GM23338 (cell line): ENCODE data around the gene AQP5. TPM values are rescaled to one million over a fixed set of nuclear protein-coding genes. Genes with fewer than 3 reads are reported as not detected.

ENCODE experiments used
- ATAC-seq: fragments of 200-7000 bp; cut with Tn5 transposase; 3 replicates; pipeline ENCODE4 v1.9.1; 2020
- DNase-seq: peaks from one replicate; pipeline ENCODE4 v3.0.0-alpha.2; 2015; ENCODE audit warnings: low spot score
- H2AFZ ChIP-seq: fragments of 200-600 bp; sonication (generic); 2 replicates; pipeline ENCODE4 v1.8.0; 2016; ENCODE audit warnings: antibody characterized with exemption, mild to moderate bottlenecking, moderate library complexity
- H3F3A ChIP-seq: fragments of 200-600 bp; sonication (generic); replicated peaks from 2 replicates; pipeline ENCODE4 v1.8.0; 2017; ENCODE audit warnings: antibody characterized with exemption, mixed run types, low read depth
- H3K27ac ChIP-seq: fragments of 200-600 bp; sonication (generic); 2 replicates; pipeline ENCODE4 v1.6.1; 2016; ENCODE audit warnings: low read depth
- H3K27me3 ChIP-seq: fragments of 200-600 bp; sonication (generic); 2 replicates; pipeline ENCODE4 v1.8.0; 2016; ENCODE audit warnings: mild to moderate bottlenecking, mixed run types, moderate library complexity; ENCODE audit not compliant: insufficient read depth
- H3K36me3 ChIP-seq: fragments of 200-600 bp; sonication (generic); 2 replicates; pipeline ENCODE4 v1.8.0; 2016; ENCODE audit warnings: mild to moderate bottlenecking; ENCODE audit not compliant: insufficient read depth
- H3K4me1 ChIP-seq: fragments of 200-600 bp; sonication (generic); 2 replicates; pipeline ENCODE4 v1.8.0; 2016; ENCODE audit warnings: mild to moderate bottlenecking, moderate library complexity; ENCODE audit not compliant: insufficient read depth
- H3K4me2 ChIP-seq: fragments of 200-600 bp; sonication (generic); 2 replicates; pipeline ENCODE4 v1.7.1; 2017; ENCODE audit warnings: mixed run types
- H3K4me3 ChIP-seq: fragments of 200-600 bp; sonication (generic); 2 replicates; pipeline ENCODE4 v1.6.1; 2016; ENCODE audit warnings: mixed run types
- H3K79me2 ChIP-seq: fragments of 200-600 bp; sonication (generic); replicated peaks from 2 replicates; pipeline ENCODE4 v1.8.0; 2017; ENCODE audit warnings: mild to moderate bottlenecking; ENCODE audit not compliant: insufficient read depth
- H3K9me2 ChIP-seq: fragments of 200-600 bp; sonication (generic); 2 replicates; pipeline ENCODE4 v1.8.0; 2017; ENCODE audit not compliant: insufficient read depth
- H4K20me1 ChIP-seq: fragments of 200-600 bp; sonication (generic); replicated peaks from 2 replicates; pipeline ENCODE4 v1.8.0; 2017; ENCODE audit warnings: mild to moderate bottlenecking; ENCODE audit not compliant: insufficient read depth
- H3K27ac Mint-ChIP-seq: 2 replicates; pipeline ENCODE4 v1.8.0; 2020; ENCODE audit warnings: inconsistent platforms, mild to moderate bottlenecking, moderate library complexity, mixed read lengths
- H3K27me3 Mint-ChIP-seq: 3 replicates; pipeline ENCODE4 v1.8.0; 2022; ENCODE audit warnings: low read depth, mild to moderate bottlenecking, moderate library complexity, mixed read lengths, inconsistent platforms; ENCODE audit not compliant: insufficient read depth, poor library complexity
- H3K36me3 Mint-ChIP-seq: 3 replicates; pipeline ENCODE4 v1.8.0; 2021; ENCODE audit warnings: low read depth, mild to moderate bottlenecking, inconsistent platforms, moderate library complexity, mixed read lengths
- H3K4me1 Mint-ChIP-seq: 3 replicates; pipeline ENCODE4 v1.8.0; 2020; ENCODE audit warnings: mild to moderate bottlenecking, inconsistent platforms, mixed read lengths
- H3K4me3 Mint-ChIP-seq: 3 replicates; pipeline ENCODE4 v1.8.0; 2021; ENCODE audit warnings: moderate library complexity, mild to moderate bottlenecking, inconsistent platforms, mixed read lengths
- H3K9me3 Mint-ChIP-seq: 3 replicates; pipeline ENCODE4 v1.8.0; 2020; ENCODE audit warnings: moderate library complexity, mild to moderate bottlenecking, inconsistent platforms, mixed read lengths
- CREB1 ChIP-seq: fragments of 250-450 bp; sonication (Bioruptor Pico); IDR thresholded peaks from 2 replicates; pipeline ENCODE4 v1.5.0; 2020; ENCODE audit warnings: low read depth, mild to moderate bottlenecking, moderate library complexity
- CTCF ChIP-seq, 2 experiments: fragments of 200-600 bp in 1 of 2; sonication (generic) in 1 of 2; conservative IDR thresholded peaks; 2 replicates each; pipeline versions ENCODE4 v1.5.1 to v1.6.1; 2016 to 2017; ENCODE audit warnings: antibody characterized with exemption in 2 of 2, low read depth in 2 of 2, mild to moderate bottlenecking in 2 of 2, moderate library complexity in 1 of 2
- ETS1 ChIP-seq: IDR thresholded peaks from 2 replicates; pipeline ENCODE4 v1.6.1; 2016; ENCODE audit warnings: antibody characterized with exemption
- EZH2 ChIP-seq: fragments of 200-600 bp; sonication (generic); IDR thresholded peaks from one replicate; pipeline ENCODE4 v1.8.0; 2017; ENCODE audit warnings: antibody characterized with exemption, mild to moderate bottlenecking, low read depth; ENCODE audit not compliant: unreplicated experiment
- EZH2phosphoT487 ChIP-seq: fragments of 200-600 bp; sonication (generic); IDR thresholded peaks from one replicate; pipeline ENCODE4 v1.8.1; 2018; ENCODE audit warnings: antibody characterized with exemption; ENCODE audit not compliant: unreplicated experiment
- JUNB ChIP-seq: IDR thresholded peaks from one replicate; pipeline ENCODE4 v1.6.1; 2016; ENCODE audit warnings: antibody characterized with exemption; ENCODE audit not compliant: unreplicated experiment
- NANOG ChIP-seq: IDR thresholded peaks from 2 replicates; pipeline ENCODE4 v1.6.1; 2016; ENCODE audit warnings: antibody characterized with exemption, borderline replicate concordance
- POLR2AphosphoS5 ChIP-seq: IDR thresholded peaks from 2 replicates; pipeline ENCODE4 v1.6.1; 2016; ENCODE audit warnings: antibody characterized with exemption, low read depth
- REST ChIP-seq: IDR thresholded peaks from one replicate; pipeline ENCODE4 v1.6.1; 2018; ENCODE audit warnings: antibody characterized with exemption; ENCODE audit not compliant: unreplicated experiment
- STAT1 ChIP-seq: IDR thresholded peaks from one replicate; pipeline ENCODE4 v1.6.1; 2016; ENCODE audit warnings: antibody characterized with exemption; ENCODE audit not compliant: unreplicated experiment
- ZNF114 ChIP-seq: fragments of 250-450 bp; sonication (Bioruptor Pico); IDR thresholded peaks from 2 replicates; pipeline ENCODE4 v1.5.0; 2020; ENCODE audit warnings: mild to moderate bottlenecking, moderate library complexity
- ZNF331 ChIP-seq: fragments of 250-450 bp; sonication (Bioruptor Pico); IDR thresholded peaks from 2 replicates; pipeline ENCODE4 v1.5.0; 2020; ENCODE audit warnings: low read depth, mild to moderate bottlenecking, moderate library complexity
- polyA plus RNA-seq: library from polyadenylated mRNA; unstranded; fragments of >200 nt; fragmentation: Nextera tagmentation; extraction: Ambion mirVana; gene quantifications from 2 replicates; pipeline ENCODE4 v1.2.1, GENCODE V29; 2016
- total RNA-seq: library from RNA; depleted of rRNA; stranded (reverse); fragments of >200 nt; shearing (Covaris generic); gene quantifications from 2 replicates; pipeline ENCODE4 v1.2.3, GENCODE V29; 2014
- TF ChIP-seq, protein P1 (sequence below): fragments of 250-450 bp; sonication (Bioruptor Pico); IDR thresholded peaks from 2 replicates; pipeline ENCODE4 v1.5.0; 2020; ENCODE audit warnings: mild to moderate bottlenecking, moderate library complexity

Gene AQP5
- total and polyA plus RNA-seq, 2 experiments from 2014 or later: 1.3 to 2.2 TPM

DNA sequence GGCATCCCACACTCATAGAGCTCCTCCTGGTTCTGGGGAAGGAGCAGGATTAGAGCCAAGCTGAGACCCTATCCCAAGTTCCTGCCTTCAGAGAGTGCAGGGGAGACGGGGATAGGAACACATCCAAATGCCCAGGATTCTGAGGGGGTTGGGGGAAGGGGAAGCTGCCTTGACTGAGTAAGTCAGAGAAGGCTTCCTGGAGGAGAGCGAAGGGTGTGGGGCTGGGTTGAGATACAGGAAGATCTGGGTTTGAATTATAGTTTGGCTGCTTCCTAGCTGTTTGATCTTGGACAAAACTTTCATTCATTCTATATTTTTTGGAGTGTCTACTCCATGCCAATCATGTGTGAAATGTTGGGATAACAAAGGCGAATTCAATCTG lies 19.2 kb upstream of the AQP5 start:
- H3K27me3 Mint-ChIP-seq: peaks cover 14% of the 10 kb centered on the region
- ATAC-seq (no peak), DNase-seq (no peak)
- no peaks in the 10 kb centered on the region for H4K20me1 ChIP-seq
- H3K4me1 Mint-ChIP-seq: peaks cover 35% of the 10 kb centered on the region
- TF ChIP-seq REST (no peak), CTCF (conservative IDR thresholded peaks at IDR 0.05; ENCODE audit: low read depth in 2 of 2) (no peak), NANOG (no peak), STAT1 (no peak), ZNF331 (CRISPR knock-in tag) (no peak), POLR2AphosphoS5 (no peak), CREB1 (CRISPR knock-in tag) (no peak), ZNF114 (CRISPR knock-in tag) (no peak), EZH2phosphoT487 (no peak), ETS1 (no peak), JUNB (no peak), EZH2 (no peak)
- TF ChIP-seq, protein P1, sequence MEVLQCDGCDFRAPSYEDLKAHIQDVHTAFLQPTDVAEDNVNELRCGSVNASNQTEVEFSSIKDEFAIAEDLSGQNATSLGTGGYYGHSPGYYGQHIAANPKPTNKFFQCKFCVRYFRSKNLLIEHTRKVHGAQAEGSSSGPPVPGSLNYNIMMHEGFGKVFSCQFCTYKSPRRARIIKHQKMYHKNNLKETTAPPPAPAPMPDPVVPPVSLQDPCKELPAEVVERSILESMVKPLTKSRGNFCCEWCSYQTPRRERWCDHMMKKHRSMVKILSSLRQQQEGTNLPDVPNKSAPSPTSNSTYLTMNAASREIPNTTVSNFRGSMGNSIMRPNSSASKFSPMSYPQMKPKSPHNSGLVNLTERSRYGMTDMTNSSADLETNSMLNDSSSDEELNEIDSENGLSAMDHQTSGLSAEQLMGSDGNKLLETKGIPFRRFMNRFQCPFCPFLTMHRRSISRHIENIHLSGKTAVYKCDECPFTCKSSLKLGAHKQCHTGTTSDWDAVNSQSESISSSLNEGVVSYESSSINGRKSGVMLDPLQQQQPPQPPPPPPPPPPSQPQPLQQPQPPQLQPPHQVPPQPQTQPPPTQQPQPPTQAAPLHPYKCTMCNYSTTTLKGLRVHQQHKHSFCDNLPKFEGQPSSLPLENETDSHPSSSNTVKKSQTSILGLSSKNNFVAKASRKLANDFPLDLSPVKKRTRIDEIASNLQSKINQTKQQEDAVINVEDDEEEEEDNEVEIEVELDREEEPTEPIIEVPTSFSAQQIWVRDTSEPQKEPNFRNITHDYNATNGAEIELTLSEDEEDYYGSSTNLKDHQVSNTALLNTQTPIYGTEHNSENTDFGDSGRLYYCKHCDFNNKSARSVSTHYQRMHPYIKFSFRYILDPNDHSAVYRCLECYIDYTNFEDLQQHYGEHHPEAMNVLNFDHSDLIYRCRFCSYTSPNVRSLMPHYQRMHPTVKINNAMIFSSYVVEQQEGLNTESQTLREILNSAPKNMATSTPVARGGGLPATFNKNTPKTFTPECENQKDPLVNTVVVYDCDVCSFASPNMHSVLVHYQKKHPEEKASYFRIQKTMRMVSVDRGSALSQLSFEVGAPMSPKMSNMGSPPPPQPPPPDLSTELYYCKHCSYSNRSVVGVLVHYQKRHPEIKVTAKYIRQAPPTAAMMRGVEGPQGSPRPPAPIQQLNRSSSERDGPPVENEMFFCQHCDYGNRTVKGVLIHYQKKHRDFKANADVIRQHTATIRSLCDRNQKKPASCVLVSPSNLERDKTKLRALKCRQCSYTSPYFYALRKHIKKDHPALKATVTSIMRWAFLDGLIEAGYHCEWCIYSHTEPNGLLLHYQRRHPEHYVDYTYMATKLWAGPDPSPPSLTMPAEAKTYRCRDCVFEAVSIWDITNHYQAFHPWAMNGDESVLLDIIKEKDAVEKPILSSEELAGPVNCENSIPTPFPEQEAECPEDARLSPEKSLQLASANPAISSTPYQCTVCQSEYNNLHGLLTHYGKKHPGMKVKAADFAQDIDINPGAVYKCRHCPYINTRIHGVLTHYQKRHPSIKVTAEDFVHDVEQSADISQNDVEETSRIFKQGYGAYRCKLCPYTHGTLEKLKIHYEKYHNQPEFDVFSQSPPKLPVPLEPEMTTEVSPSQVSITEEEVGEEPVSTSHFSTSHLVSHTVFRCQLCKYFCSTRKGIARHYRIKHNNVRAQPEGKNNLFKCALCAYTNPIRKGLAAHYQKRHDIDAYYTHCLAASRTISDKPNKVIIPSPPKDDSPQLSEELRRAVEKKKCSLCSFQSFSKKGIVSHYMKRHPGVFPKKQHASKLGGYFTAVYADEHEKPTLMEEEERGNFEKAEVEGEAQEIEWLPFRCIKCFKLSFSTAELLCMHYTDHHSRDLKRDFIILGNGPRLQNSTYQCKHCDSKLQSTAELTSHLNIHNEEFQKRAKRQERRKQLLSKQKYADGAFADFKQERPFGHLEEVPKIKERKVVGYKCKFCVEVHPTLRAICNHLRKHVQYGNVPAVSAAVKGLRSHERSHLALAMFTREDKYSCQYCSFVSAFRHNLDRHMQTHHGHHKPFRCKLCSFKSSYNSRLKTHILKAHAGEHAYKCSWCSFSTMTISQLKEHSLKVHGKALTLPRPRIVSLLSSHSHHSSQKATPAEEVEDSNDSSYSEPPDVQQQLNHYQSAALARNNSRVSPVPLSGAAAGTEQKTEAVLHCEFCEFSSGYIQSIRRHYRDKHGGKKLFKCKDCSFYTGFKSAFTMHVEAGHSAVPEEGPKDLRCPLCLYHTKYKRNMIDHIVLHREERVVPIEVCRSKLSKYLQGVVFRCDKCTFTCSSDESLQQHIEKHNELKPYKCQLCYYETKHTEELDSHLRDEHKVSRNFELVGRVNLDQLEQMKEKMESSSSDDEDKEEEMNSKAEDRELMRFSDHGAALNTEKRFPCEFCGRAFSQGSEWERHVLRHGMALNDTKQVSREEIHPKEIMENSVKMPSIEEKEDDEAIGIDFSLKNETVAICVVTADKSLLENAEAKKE: no peak
- H3K4me2 ChIP-seq: no peak overlapping the region
- H3K9me2 ChIP-seq: no peaks in the 10 kb centered on the region
- H3K4me3 ChIP-seq: no peak overlapping the region
- H2AFZ ChIP-seq: no peak overlapping the region; the same call in none of the 2 replicates
- H3K36me3 Mint-ChIP-seq: no peaks in the 10 kb centered on the region
- H3K9me3 Mint-ChIP-seq: no peaks in the 10 kb centered on the region
- H3K27ac Mint-ChIP-seq: no peak overlapping the region
- no peaks in the 10 kb centered on the region for H3F3A ChIP-seq
- H3K79me2 ChIP-seq: no peaks in the 10 kb centered on the region
- H3K27me3 ChIP-seq: no peaks in the 10 kb centered on the region
- peaks cover 21% of the 10 kb centered on the region for H3K4me1 ChIP-seq
- no peak overlapping the region for H3K27ac ChIP-seq
- no peak overlapping the region for H3K4me3 Mint-ChIP-seq
- no peaks in the 10 kb centered on the region for H3K36me3 ChIP-seq
